K562 (cell line): ENCODE results near the gene SCARF2. TPM values are rescaled to one million over a fixed set of nuclear protein-coding genes. Genes with fewer than 3 reads are reported as not detected.
A peak's percentile ranks its signal among the peaks of the same experiment; 100 is the strongest.

ENCODE experiments used
- BCL6 ChIP-seq: fragments of 250-450 bp; sonication (Bioruptor Pico); IDR thresholded peaks from 2 replicates; pipeline ENCODE4 v1.4.0; 2020
- BCOR ChIP-seq: fragments of 450-650 bp; IDR thresholded peaks from 2 replicates; pipeline ENCODE4 v1.6.1; 2016
- CREM ChIP-seq: IDR thresholded peaks from 2 replicates; pipeline ENCODE4 v1.6.1; 2014; ENCODE audit warnings: antibody characterized with exemption, low read depth
- ELF4 ChIP-seq: fragments of 450-650 bp; formaldehyde crosslinking; IDR thresholded peaks from 2 replicates; pipeline ENCODE4 v1.4.0; 2022; ENCODE audit warnings: missing genetic modification characterization
- HEY1 ChIP-seq: fragments of 250-450 bp; sonication (Bioruptor Pico); IDR thresholded peaks from 2 replicates; pipeline ENCODE4 v1.5.0; 2020; ENCODE audit warnings: mild to moderate bottlenecking, moderate library complexity, borderline replicate concordance
- HNRNPH1 ChIP-seq: fragments of 200-400 bp; formaldehyde crosslinking; optimal IDR thresholded peaks from 2 replicates; pipeline ENCODE3; 2017; ENCODE audit warnings: low read depth, mild to moderate bottlenecking, low read length, moderate library complexity
- HNRNPLL ChIP-seq: fragments of 200-400 bp; formaldehyde crosslinking; IDR thresholded peaks from 2 replicates; pipeline ENCODE4 v1.6.1; 2017; ENCODE audit warnings: low read length, low read depth, mild to moderate bottlenecking; ENCODE audit not compliant: poor library complexity, severe bottlenecking
- KLF1 ChIP-seq: fragments of 450-650 bp; IDR thresholded peaks from 2 replicates; pipeline ENCODE4 v1.6.1; 2016; ENCODE audit warnings: missing genetic modification characterization, missing compliant biosample characterization
- PRMT5 ChIP-seq: sonication (generic); formaldehyde crosslinking; IDR thresholded peaks from 2 replicates; pipeline ENCODE4 v1.5.0; 2020; ENCODE audit warnings: missing genetic modification reagents
- SP1 ChIP-seq: sonication (generic); formaldehyde crosslinking; IDR thresholded peaks from 2 replicates; pipeline ENCODE4 v1.8.1; 2022; ENCODE audit warnings: mild to moderate bottlenecking, missing genetic modification reagents
- SP2 ChIP-seq: IDR thresholded peaks from 2 replicates; pipeline ENCODE4 v1.6.1; 2011; ENCODE audit warnings: mild to moderate bottlenecking, low read depth, low read length, moderate library complexity; ENCODE audit not compliant: poor library complexity, severe bottlenecking; ENCODE audit errors: extremely low read depth
- XRCC4 ChIP-seq: IDR thresholded peaks from one replicate; pipeline ENCODE4 v1.6.1; 2011; ENCODE audit not compliant: insufficient read depth, insufficient read length; ENCODE audit errors: extremely low read depth
- ZNF764 ChIP-seq: fragments of 250-450 bp; sonication (Bioruptor Pico); IDR thresholded peaks from 2 replicates; pipeline ENCODE4 v1.4.0; 2020; ENCODE audit warnings: low read depth, mild to moderate bottlenecking, moderate library complexity
- polyA plus RNA-seq, 8 experiments: library from polyadenylated mRNA; depleted of rRNA in 4 of 8; stranded (reverse) in 5 of 8; unstranded in 3 of 8; fragments of >200 nt; fragmentation: Nextera tagmentation in 2 of 8; fragmentation: Illumina TruSeq in 1 of 8; extraction: Ambion mirVana in 2 of 8; extraction: Trizol in 1 of 8; gene quantifications; 2 replicates each; pipeline versions ENCODE4 v1.2.1 to v1.2.3, GENCODE V29; 2011 to 2014; ENCODE audit warnings: inconsistent platforms in 1 of 8, missing spikeins in 1 of 8
- total RNA-seq, 7 experiments: library from RNA; depleted of rRNA in 6 of 7; stranded (reverse); fragments of >200 nt in 6 of 7; fragmentation: Illumina TruSeq in 2 of 7; extraction: Trizol in 2 of 7; gene quantifications; 2 replicates each; pipeline versions ENCODE4 v1.2.1 to v1.2.3, GENCODE V29; 2011 to 2021; ENCODE audit warnings: low replicate concordance in 1 of 7
- TF ChIP-seq, protein P1 (sequence below): sonication (generic); formaldehyde crosslinking; IDR thresholded peaks from 2 replicates; pipeline ENCODE4 v1.8.0; 2022; ENCODE audit warnings: missing genetic modification reagents, mild to moderate bottlenecking, borderline replicate concordance
- TF ChIP-seq, protein P2 (sequence below): fragments of 250-450 bp; sonication (Bioruptor Pico); IDR thresholded peaks from 2 replicates; pipeline ENCODE4 v1.8.0; 2021; ENCODE audit warnings: moderate library complexity, mild to moderate bottlenecking, inconsistent platforms
- TF ChIP-seq, protein P3 (sequence below): fragments of 250-450 bp; sonication (Bioruptor Pico); IDR thresholded peaks from 2 replicates; pipeline ENCODE4 v1.8.0; 2022; ENCODE audit warnings: moderate library complexity, mild to moderate bottlenecking, inconsistent platforms
- TF ChIP-seq, protein P4 (sequence below): sonication (generic); formaldehyde crosslinking; IDR thresholded peaks from 2 replicates; pipeline ENCODE4 v1.8.0; 2022; ENCODE audit warnings: mild to moderate bottlenecking, missing genetic modification reagents
- TF ChIP-seq, protein P5 (sequence below): fragments of 250-450 bp; sonication (Bioruptor Pico); IDR thresholded peaks from 2 replicates; pipeline ENCODE4 v1.8.0; 2021; ENCODE audit warnings: mild to moderate bottlenecking, moderate library complexity
- TF ChIP-seq, protein P6 (sequence below): sonication (generic); formaldehyde crosslinking; IDR thresholded peaks from 2 replicates; pipeline ENCODE4 v1.8.1; 2023; ENCODE audit warnings: mild to moderate bottlenecking, missing genetic modification reagents, moderate library complexity

The SCARF2 gene
- total and polyA plus RNA-seq, 9 of the 15 experiments (the other 6 are each of a cell fraction or from before 2014, with no cell fraction given), result 0.06 to 0.32 (median 0.21) TPM; not detected in 5

DNA sequence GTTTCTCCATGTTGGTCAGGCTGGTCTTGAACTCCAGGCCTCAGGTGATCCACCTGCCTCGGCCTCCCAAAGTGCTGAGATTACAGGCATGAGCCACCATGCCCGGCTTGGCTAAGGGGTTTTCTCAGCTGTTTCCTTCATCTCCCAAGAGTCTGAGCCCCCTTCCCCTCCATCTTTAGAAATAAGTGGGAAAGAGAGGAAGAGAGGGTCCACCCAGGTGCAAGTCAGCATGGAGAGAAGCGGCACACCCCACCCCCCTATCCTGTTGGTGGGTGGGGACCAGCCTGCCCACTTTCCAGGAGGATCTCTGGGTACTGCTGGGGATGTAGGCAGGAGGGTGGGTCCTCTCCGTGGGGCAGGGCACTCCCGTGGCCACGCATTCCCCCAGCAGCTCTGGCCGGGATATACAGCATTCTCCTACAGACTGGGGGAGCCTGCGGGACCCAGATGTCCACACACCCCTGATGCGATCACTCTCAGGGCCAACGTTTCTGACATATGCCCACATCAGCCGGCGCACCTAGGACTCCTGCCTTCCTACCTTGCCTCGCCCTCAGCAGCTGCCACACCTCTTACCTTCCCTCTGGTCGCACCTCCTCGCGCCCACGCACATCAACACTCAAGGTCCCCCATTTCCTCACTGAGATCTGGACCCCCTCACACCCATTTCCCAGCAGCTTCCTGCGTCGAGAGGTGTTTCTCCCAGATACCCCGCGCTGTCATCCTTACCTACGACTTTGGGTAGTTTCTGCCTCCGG lies 8.9 kb downstream of the SCARF2 start (continued):
- TF ChIP-seq, protein P1, sequence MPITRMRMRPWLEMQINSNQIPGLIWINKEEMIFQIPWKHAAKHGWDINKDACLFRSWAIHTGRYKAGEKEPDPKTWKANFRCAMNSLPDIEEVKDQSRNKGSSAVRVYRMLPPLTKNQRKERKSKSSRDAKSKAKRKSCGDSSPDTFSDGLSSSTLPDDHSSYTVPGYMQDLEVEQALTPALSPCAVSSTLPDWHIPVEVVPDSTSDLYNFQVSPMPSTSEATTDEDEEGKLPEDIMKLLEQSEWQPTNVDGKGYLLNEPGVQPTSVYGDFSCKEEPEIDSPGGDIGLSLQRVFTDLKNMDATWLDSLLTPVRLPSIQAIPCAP (CRISPR knock-in tag), result no peak
- TF ChIP-seq BCOR (no peak; the same call in 1 of the 2 replicates), HNRNPLL (no peak), ZNF764 (no peak), HNRNPH1 (no peak), CREM (no peak; the same call in 1 of the 2 replicates), SP1 (CRISPR knock-in tag) (no peak), PRMT5 (CRISPR knock-in tag) (no peak; the same call in 1 of the 2 replicates), KLF1 (tag) (no peak; the same call in 1 of the 2 replicates), BCL6 (CRISPR knock-in tag) (no peak), XRCC4 (no peak), ELF4 (CRISPR knock-in tag) (peak; percentile 86), SP2 (no peak), HEY1 (CRISPR knock-in tag) (no peak)
- TF ChIP-seq, protein P2, sequence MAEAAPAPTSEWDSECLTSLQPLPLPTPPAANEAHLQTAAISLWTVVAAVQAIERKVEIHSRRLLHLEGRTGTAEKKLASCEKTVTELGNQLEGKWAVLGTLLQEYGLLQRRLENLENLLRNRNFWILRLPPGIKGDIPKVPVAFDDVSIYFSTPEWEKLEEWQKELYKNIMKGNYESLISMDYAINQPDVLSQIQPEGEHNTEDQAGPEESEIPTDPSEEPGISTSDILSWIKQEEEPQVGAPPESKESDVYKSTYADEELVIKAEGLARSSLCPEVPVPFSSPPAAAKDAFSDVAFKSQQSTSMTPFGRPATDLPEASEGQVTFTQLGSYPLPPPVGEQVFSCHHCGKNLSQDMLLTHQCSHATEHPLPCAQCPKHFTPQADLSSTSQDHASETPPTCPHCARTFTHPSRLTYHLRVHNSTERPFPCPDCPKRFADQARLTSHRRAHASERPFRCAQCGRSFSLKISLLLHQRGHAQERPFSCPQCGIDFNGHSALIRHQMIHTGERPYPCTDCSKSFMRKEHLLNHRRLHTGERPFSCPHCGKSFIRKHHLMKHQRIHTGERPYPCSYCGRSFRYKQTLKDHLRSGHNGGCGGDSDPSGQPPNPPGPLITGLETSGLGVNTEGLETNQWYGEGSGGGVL (CRISPR knock-in tag), result no peak
- TF ChIP-seq, protein P3, sequence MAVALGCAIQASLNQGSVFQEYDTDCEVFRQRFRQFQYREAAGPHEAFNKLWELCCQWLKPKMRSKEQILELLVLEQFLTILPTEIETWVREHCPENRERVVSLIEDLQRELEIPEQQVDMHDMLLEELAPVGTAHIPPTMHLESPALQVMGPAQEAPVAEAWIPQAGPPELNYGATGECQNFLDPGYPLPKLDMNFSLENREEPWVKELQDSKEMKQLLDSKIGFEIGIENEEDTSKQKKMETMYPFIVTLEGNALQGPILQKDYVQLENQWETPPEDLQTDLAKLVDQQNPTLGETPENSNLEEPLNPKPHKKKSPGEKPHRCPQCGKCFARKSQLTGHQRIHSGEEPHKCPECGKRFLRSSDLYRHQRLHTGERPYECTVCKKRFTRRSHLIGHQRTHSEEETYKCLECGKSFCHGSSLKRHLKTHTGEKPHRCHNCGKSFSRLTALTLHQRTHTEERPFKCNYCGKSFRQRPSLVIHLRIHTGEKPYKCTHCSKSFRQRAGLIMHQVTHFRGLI, result no peak
- TF ChIP-seq, protein P4, sequence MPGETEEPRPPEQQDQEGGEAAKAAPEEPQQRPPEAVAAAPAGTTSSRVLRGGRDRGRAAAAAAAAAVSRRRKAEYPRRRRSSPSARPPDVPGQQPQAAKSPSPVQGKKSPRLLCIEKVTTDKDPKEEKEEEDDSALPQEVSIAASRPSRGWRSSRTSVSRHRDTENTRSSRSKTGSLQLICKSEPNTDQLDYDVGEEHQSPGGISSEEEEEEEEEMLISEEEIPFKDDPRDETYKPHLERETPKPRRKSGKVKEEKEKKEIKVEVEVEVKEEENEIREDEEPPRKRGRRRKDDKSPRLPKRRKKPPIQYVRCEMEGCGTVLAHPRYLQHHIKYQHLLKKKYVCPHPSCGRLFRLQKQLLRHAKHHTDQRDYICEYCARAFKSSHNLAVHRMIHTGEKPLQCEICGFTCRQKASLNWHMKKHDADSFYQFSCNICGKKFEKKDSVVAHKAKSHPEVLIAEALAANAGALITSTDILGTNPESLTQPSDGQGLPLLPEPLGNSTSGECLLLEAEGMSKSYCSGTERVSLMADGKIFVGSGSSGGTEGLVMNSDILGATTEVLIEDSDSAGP (CRISPR knock-in tag), result no peak
- TF ChIP-seq, protein P5, sequence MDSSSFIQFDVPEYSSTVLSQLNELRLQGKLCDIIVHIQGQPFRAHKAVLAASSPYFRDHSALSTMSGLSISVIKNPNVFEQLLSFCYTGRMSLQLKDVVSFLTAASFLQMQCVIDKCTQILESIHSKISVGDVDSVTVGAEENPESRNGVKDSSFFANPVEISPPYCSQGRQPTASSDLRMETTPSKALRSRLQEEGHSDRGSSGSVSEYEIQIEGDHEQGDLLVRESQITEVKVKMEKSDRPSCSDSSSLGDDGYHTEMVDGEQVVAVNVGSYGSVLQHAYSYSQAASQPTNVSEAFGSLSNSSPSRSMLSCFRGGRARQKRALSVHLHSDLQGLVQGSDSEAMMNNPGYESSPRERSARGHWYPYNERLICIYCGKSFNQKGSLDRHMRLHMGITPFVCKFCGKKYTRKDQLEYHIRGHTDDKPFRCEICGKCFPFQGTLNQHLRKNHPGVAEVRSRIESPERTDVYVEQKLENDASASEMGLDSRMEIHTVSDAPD (CRISPR knock-in tag), result no peak
- TF ChIP-seq, protein P6, sequence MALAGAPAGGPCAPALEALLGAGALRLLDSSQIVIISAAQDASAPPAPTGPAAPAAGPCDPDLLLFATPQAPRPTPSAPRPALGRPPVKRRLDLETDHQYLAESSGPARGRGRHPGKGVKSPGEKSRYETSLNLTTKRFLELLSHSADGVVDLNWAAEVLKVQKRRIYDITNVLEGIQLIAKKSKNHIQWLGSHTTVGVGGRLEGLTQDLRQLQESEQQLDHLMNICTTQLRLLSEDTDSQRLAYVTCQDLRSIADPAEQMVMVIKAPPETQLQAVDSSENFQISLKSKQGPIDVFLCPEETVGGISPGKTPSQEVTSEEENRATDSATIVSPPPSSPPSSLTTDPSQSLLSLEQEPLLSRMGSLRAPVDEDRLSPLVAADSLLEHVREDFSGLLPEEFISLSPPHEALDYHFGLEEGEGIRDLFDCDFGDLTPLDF (CRISPR knock-in tag), result peak; percentile 43; the same call in 1 of the 2 replicates
